ACC112 (cell line): ENCODE measurements around the gene TMEM151B.
A peak's percentile ranks its signal among the peaks of the same experiment; 100 is the strongest.

Experiments
- H2AFZ ChIP-seq: fragments of 200-600 bp; sonication (generic); one replicate; pipeline ENCODE4 v1.6.0; 2017; ENCODE audit warnings: antibody characterized with exemption, low read length; ENCODE audit not compliant: unreplicated experiment
- H3K27ac ChIP-seq: fragments of 200-600 bp; sonication (generic); 2 replicates; pipeline ENCODE4 v1.5.1; 2014; ENCODE audit warnings: low read depth, mild to moderate bottlenecking, antibody characterized with exemption, low read length, moderate library complexity
- H3K27me3 ChIP-seq: fragments of 200-600 bp; sonication (generic); 2 replicates; pipeline ENCODE4 v1.6.1; 2014; ENCODE audit warnings: mild to moderate bottlenecking, antibody characterized with exemption, low read length, moderate library complexity, mixed read lengths; ENCODE audit not compliant: insufficient read depth
- H3K36me3 ChIP-seq: fragments of 200-600 bp; sonication (generic); 2 replicates; pipeline ENCODE4 v1.6.1; 2016; ENCODE audit warnings: mild to moderate bottlenecking, antibody characterized with exemption, low read length, moderate library complexity, mixed read lengths; ENCODE audit not compliant: insufficient read depth
- H3K4me1 ChIP-seq: fragments of 200-600 bp; sonication (generic); one replicate; pipeline ENCODE4 v1.6.1; 2016; ENCODE audit warnings: low read length, mixed read lengths; ENCODE audit not compliant: insufficient read depth, unreplicated experiment, control insufficient read depth
- H3K4me3 ChIP-seq: fragments of 200-600 bp; sonication (generic); 2 replicates; pipeline ENCODE4 v1.5.1; 2014; ENCODE audit warnings: mild to moderate bottlenecking, low read depth, low read length
- H3K79me2 ChIP-seq: fragments of 200-600 bp; sonication (generic); one replicate; pipeline ENCODE4 v1.6.0; 2016; ENCODE audit warnings: low read length; ENCODE audit not compliant: control insufficient read depth, unreplicated experiment, insufficient read depth

Gene TMEM151B

DNA sequence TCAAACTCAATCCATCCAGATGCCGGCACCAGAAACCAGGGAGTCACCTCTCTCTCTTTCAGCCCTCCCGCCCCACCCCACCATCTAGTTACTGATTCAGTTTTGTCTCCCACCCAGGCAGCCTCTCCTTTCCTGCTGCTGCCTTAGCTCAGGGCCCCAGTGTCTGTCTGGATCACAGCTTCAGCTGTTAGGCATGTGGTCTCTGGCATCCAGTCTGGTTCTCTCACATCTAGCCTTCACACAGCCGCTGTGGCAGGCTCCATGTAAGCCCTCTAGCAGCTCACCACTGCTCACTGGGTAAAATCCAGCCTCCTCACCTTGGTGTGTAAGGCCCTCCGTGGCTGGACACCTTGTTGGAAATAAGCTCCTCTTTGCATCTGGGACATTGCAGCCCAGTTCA lies 21.6 kb downstream of the TMEM151B start:
- Histone ChIP-seq H3K79me2 (no peaks in the 10 kb centered on the region), H2AFZ (no peak overlapping the region), H3K27me3 (peaks cover 84% of the 10 kb centered on the region), H3K36me3 (no peaks in the 10 kb centered on the region), H3K4me3 (no peak overlapping the region), H3K27ac (no peak overlapping the region), H3K4me1 (no peaks in the 10 kb centered on the region)

DNA sequence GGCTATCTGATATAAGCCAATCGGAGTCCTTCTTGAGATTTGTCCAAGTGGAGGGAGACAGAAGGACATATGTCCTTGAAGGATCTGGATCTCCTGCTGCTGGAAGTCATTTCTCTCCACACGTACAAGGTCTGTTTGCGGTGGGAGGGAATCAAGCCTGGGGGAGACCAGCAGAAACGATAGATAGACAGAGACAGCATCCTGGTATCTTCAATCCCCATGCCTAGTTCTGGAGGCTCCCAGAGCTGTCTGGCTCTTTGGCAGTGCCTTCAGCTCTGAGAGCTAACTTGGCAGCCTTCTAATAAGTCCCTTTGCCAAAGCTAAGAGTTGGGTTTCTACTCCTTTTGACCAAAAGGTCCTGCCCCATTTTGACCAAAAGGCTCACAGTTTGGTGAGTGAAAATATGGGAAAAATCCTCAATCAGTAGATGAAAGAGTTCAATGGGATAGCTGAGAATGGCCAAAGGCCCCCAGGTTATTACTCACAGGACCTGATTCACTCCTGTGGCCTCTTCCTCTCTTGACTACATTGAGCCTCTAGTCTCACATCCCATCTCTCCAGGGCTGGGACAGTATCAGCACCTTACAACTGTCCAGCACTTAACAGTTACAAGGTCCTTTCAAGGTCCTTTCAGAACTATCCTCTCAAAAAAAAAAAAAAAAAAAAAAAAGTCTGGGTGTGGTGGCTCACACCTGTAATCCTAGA lies 22.6 kb downstream of the TMEM151B start:
- Histone ChIP-seq H3K4me3 (no peak overlapping the region), H3K36me3 (no peaks in the 10 kb centered on the region), H3K79me2 (no peaks in the 10 kb centered on the region), H3K27ac (no peak overlapping the region), H3K27me3 (peaks cover 84% of the 10 kb centered on the region), H2AFZ (no peak overlapping the region), H3K4me1 (no peaks in the 10 kb centered on the region)

DNA sequence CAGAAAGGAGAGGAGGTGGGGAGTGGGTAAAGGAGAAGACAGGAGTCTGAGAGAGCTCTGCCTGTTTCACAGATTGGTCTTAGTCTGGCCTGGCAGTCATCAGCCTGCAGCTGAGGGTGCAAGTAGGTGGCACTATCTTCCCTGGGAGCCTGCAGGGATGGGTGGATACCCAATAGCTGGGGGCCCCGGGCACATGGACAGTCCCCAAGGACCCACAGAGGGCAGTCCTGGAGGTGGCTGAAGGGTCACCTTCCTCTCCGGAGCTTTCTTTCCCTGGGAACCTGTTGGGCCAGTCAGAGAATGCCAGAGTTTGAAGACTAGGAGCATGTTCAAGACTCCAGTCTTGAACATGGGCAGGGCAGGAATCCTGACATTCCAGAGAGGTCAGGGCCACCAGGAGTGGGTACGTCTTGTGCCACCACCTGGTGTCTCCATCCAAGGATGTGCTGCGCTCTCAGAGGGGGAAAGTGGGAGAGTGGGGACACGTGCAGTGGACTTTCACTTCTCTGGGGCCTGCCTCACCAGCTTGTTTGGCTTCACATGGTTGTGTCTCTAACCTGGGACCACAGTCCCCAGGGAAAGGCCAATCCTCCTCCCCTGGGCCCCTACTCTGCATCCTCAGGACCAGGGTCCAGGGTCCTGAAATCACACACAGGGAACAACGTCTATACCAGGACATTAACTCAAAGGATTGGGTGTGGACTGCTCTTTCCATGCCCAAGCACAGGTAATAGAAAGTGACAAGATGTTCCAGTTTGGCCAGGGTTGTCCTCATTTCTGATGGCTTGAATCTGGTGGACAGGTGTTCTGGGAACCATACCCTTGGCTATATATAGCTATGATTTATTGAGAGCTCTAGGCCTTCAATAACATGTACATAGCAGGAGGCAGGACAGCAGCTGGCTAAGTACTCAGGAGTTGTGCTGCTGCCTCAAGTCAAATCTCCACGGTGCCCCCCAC lies 24.9 kb downstream of the TMEM151B start:
- Histone ChIP-seq H3K27ac (no peak overlapping the region), H3K79me2 (no peaks in the 10 kb centered on the region), H3K27me3 (peaks cover 76% of the 10 kb centered on the region), H3K4me1 (no peaks in the 10 kb centered on the region), H3K4me3 (no peak overlapping the region), H3K36me3 (no peaks in the 10 kb centered on the region), H2AFZ (no peak overlapping the region)

DNA sequence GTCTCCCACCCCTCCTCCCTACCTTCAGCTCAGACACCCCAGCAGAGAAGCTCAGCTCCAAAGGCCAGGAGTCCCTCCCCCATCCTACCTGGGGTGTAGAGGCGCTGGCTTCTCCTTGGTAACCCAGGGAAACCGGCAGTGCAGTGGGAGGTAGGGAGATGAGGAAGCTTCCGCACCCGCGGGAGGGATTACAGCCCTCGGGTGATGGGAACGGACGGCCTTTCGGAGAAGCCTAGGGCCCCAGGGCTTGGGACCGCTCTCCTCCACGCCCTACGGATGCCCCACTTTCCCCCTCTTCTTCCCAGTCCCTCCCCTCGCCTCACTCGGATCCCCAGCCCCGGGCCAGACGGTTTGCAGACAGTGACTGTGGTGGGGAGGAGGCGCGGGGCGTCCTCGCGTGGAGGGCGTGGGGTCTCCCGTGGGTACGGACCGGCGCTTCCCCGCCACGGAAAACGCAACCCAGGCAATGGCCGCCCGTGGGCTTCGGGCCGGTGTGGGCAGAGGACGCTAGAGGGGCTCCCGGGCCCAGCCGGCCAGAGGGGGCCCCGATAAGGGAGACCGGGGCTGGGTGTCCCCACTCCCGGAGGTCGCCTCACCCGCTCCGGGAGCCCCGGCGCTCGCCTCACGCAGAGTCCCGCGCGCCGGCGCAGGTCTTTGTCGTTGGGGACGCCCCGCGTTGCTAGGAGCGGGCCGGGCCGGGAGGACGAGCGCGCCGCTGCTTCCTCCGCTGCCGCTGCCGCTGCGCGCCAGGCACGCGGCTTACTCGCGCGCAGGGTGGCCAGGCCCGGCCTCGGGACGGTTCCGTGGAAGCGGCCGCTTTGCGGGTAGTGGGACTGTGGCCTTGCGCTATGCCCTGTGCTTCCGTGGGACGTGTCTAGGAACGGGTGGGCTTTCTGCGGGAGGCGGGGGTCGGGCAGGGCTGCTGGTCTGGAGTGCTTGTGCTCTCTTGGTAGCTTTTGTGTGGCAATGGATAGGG lies 27.1 kb downstream of the TMEM151B start:
- no peak overlapping the region for H3K27ac ChIP-seq
- no peak overlapping the region for H2AFZ ChIP-seq
- peak overlapping the region; percentile 67 for H3K4me3 ChIP-seq
- peaks cover 53% of the 10 kb centered on the region for H3K27me3 ChIP-seq
- H3K36me3 ChIP-seq, result no peaks in the 10 kb centered on the region
- H3K79me2 ChIP-seq, result no peaks in the 10 kb centered on the region
- H3K4me1 ChIP-seq, result peaks cover 4% of the 10 kb centered on the region

DNA sequence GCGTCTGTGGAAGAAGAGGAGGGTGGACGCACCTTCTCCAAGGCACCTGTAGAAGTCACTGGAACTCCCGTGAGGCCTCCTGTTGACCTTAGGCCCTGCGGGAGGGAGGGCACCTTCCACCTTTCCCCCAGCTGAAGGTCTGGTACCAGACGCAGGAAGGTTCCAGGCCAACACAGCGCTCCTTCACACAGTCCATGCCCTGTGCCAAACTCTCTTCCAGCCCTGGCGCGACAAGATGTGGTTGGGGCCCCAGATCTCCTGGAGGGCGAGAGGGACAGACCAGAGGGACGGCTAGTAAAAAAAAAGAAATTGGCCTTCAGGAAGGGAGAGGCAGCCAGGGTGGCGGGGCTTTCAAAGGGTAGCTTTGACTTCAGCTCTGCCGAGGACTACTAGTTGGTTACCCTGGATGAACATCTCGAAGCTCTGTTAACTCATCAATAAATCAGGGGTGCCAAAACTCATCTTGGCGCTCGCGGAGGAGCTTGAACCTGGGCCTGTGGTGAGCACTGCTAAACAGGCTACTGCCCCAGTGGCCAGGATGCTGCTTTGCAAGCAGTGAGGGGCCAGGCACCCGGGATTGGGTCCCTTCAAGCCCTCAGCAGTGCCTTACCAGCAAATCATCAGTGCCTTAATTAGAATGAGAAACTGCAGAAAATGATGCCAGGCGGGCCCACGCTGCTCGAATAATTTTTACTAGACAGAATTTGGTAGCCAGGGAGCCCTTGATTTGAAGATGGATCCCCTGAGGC lies 28.0 kb downstream of the TMEM151B start:
- peaks cover 46% of the 10 kb centered on the region for H3K27me3 ChIP-seq

DNA sequence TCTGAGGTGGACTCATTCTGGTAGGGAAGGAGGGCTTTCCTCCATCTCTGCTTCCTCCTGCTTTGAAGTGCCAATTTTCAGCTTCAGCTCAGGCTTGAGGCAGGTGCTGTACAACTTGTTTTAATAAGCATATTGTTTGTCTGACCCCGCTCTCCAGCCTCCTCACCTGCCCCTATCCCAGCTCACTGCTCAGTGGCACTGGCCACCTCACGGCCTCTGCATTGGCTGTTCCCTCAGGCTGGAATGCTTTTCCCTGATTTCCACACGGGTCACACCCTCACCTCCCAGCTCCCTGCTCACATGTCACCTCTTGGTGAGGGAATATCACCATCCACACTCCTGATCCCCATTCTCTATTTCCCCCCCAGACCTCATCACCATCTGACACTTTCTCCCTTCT lies 28.6 kb downstream of the TMEM151B start:
- peaks cover 4% of the 10 kb centered on the region for H3K4me1 ChIP-seq
- no peaks in the 10 kb centered on the region for H3K79me2 ChIP-seq
- no peak overlapping the region for H2AFZ ChIP-seq
- H3K27me3 ChIP-seq, result peaks cover 41% of the 10 kb centered on the region
- no peak overlapping the region for H3K27ac ChIP-seq
- no peaks in the 10 kb centered on the region for H3K36me3 ChIP-seq
- H3K4me3 ChIP-seq, result no peak overlapping the region

More for the DNA sequence above, 28.0 kb downstream of the TMEM151B start:
- Histone ChIP-seq H2AFZ (no peak overlapping the region), H3K79me2 (no peaks in the 10 kb centered on the region), H3K4me3 (peak overlapping the region; percentile 67; the same call in 1 of the 2 replicates), H3K4me1 (peaks cover 4% of the 10 kb centered on the region), H3K27ac (no peak overlapping the region), H3K36me3 (no peaks in the 10 kb centered on the region)

DNA sequence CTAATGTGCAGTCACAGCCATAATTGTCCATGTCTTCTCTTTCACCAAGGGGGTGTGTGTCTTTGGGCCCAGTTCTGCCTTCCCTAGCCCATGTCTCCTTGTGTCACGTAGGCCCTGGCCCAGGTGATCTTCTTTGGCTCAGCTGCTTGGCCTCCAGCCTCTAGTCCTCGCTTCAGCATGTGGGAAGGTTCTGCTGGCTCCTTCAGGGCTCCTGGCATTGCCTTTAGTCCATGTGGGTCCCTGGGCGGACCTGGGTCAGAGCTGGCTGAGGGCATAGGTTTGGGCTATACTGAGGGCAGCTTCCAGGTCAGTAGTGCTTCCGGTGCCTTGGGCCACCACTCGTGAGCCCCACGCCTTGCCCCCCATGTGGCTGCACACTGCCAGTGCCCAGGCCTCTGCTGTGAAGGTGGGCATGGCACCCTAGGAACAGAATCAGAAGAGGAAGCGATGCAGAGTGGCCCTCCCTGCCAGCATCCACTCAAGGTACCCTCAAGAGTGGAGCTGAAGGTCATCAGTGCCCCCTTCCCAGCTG lies 30.1 kb downstream of the TMEM151B start:
- Histone ChIP-seq H3K27me3 (peaks cover 33% of the 10 kb centered on the region), H3K27ac (no peak overlapping the region), H2AFZ (no peak overlapping the region), H3K4me1 (peaks cover 4% of the 10 kb centered on the region), H3K4me3 (no peak overlapping the region), H3K36me3 (no peaks in the 10 kb centered on the region), H3K79me2 (no peaks in the 10 kb centered on the region)

DNA sequence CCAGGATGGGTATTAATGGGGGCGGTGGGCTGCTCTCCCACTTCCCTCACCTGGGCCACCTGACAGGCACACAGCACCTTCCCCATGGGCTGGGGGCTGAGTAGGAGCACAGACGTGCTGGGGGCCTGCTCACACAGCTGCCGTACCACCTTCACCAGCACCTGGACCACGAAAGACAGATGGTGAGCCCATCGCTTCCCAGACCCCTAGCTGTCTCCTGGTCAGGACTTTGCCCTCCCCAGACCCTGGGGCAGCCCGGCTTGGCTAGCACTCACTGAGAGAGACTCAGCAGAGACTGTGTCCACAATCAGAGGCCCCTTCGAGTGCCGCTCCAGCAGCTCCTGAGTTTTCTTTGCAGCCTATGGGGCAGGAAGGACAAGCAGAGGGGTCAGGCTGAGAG lies 30.9 kb downstream of the TMEM151B start:
- H3K27me3 ChIP-seq, result peaks cover 26% of the 10 kb centered on the region
- H3K4me1 ChIP-seq, result peaks cover 4% of the 10 kb centered on the region
- H3K4me3 ChIP-seq, result no peak overlapping the region
- no peaks in the 10 kb centered on the region for H3K79me2 ChIP-seq
- H2AFZ ChIP-seq, result no peak overlapping the region
- no peaks in the 10 kb centered on the region for H3K36me3 ChIP-seq
- H3K27ac ChIP-seq, result no peak overlapping the region

DNA sequence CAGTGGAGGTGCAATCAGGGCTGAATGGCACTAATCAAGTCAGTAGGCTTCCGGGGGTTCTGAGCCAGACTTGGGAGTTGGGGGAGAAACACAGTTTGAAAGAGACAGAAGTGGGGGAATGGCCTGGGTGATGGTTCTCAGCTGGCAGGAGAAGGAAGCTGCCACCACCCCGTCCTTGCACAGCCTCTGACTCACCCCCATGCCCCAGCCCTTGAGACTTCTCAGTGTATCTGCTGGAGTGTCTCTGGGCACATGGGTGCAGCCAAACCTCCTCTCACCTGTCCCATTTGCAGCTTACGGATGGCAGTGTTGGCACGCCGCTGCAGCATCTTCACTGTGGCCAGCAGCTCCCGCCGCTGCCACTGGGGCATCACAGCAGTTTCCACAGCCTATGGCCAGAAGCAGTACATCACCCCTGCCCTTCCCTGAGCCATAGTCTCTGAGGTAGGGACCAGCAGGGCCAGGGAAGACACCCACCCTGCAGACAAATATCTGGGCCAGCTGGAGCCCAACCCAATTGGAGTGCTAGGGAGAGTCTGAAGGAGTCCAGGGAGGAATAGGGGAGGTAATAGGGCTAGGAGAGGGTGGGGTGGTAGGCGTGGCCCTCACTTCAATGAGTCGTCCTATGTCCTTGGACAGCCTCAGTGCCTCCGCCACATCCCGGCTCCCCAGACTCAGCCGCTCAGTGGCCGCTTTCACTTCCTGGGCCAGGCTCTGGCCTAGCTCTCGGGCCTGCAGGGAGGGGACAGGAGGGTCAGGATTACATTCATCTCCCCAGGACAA lies 31.7 kb downstream of the TMEM151B start:
- Histone ChIP-seq H3K27me3 (peaks cover 17% of the 10 kb centered on the region), H3K36me3 (no peaks in the 10 kb centered on the region), H2AFZ (no peak overlapping the region), H3K79me2 (no peaks in the 10 kb centered on the region), H3K27ac (no peak overlapping the region), H3K4me3 (no peak overlapping the region), H3K4me1 (peaks cover 4% of the 10 kb centered on the region)
